GM23248 (cell line): ENCODE results near the gene NUCB1. TPM values are rescaled to one million over a fixed set of nuclear protein-coding genes. Genes with fewer than 3 reads are reported as not detected.
"Not testable (repeated sequence)": the region's sequence is repeated elsewhere in the genome, so short reads cannot be mapped to it uniquely, and the experiment has no call there.

ENCODE experiments used
- DNase-seq: peaks from one replicate; pipeline ENCODE4 v3.0.0-alpha.2; 2015
- H2AFZ ChIP-seq: fragments of 200-600 bp; sonication (generic); 2 replicates; pipeline ENCODE4 v1.6.1; 2016; ENCODE audit warnings: antibody characterized with exemption
- H3F3A ChIP-seq: fragments of 200-600 bp; sonication (generic); 2 replicates; pipeline ENCODE4 v1.6.1; 2016; ENCODE audit warnings: mild to moderate bottlenecking, antibody characterized with exemption, mixed run types; ENCODE audit not compliant: insufficient read depth
- H3K27ac ChIP-seq: fragments of 200-600 bp; sonication (generic); 2 replicates; pipeline ENCODE4 v1.5.1; 2016; ENCODE audit warnings: mild to moderate bottlenecking
- H3K27me3 ChIP-seq: fragments of 200-600 bp; sonication (generic); replicated peaks from 2 replicates; pipeline ENCODE4 v1.6.1; 2016; ENCODE audit warnings: mild to moderate bottlenecking; ENCODE audit not compliant: insufficient read depth
- H3K36me3 ChIP-seq: fragments of 200-600 bp; sonication (generic); 2 replicates; pipeline ENCODE4 v1.6.1; 2016; ENCODE audit warnings: low read depth, mild to moderate bottlenecking
- H3K4me1 ChIP-seq: fragments of 200-600 bp; sonication (generic); 2 replicates; pipeline ENCODE4 v1.6.1; 2016; ENCODE audit warnings: mild to moderate bottlenecking; ENCODE audit not compliant: insufficient read depth
- H3K4me2 ChIP-seq: fragments of 200-600 bp; sonication (generic); one replicate; pipeline ENCODE4 v1.6.1; 2016; ENCODE audit warnings: mild to moderate bottlenecking; ENCODE audit not compliant: unreplicated experiment
- H3K4me3 ChIP-seq: fragments of 200-600 bp; sonication (generic); 2 replicates; pipeline ENCODE4 v1.5.1; 2016; ENCODE audit warnings: mild to moderate bottlenecking
- H3K79me2 ChIP-seq: fragments of 200-600 bp; sonication (generic); 2 replicates; pipeline ENCODE4 v1.6.1; 2016; ENCODE audit warnings: mild to moderate bottlenecking; ENCODE audit not compliant: insufficient read depth
- H3K9ac ChIP-seq: fragments of 200-600 bp; sonication (generic); 2 replicates; pipeline ENCODE4 v1.6.1; 2016; ENCODE audit warnings: mild to moderate bottlenecking
- H3K9me2 ChIP-seq: fragments of 200-600 bp; sonication (generic); 2 replicates; pipeline ENCODE4 v1.6.1; 2016; ENCODE audit warnings: mixed run types, mild to moderate bottlenecking, moderate library complexity; ENCODE audit not compliant: insufficient read depth
- H3K9me3 ChIP-seq: fragments of 200-600 bp; sonication (generic); one replicate; pipeline ENCODE4 v1.6.1; 2017; ENCODE audit warnings: low read depth
- H4K20me1 ChIP-seq: fragments of 200-600 bp; sonication (generic); 2 replicates; pipeline ENCODE4 v1.6.0; 2016; ENCODE audit not compliant: insufficient read depth
- EZH2 ChIP-seq: fragments of 200-600 bp; sonication (generic); IDR thresholded peaks from 2 replicates; pipeline ENCODE4 v1.6.1; 2018; ENCODE audit warnings: antibody characterized with exemption, mild to moderate bottlenecking; ENCODE audit not compliant: insufficient read depth, poor library complexity, severe bottlenecking
- EZH2phosphoT487 ChIP-seq: fragments of 200-600 bp; sonication (generic); IDR thresholded peaks from 2 replicates; pipeline ENCODE4 v1.6.1; 2018; ENCODE audit warnings: antibody characterized with exemption, moderate library complexity, mild to moderate bottlenecking, low read depth; ENCODE audit not compliant: insufficient read depth
- WGBS, 2 experiments: methylation state at CpG; one replicate each; pipeline ENCODE4 v1.1.6; 2015 to 2017; ENCODE audit warnings: low lambda C conversion rate in 2 of 2, low coverage in 1 of 2; ENCODE audit errors: missing lambda C conversion rate in 2 of 2; 5-methylcytosine and 5-hydroxymethylcytosine counted together
- in situ Hi-C: fragments of 300-500 bp; cut with MboI; formaldehyde crosslinking; loops from 2 replicates; pipeline ENCODE4 v1.15.0; 2020
- polyA plus RNA-seq: library from polyadenylated mRNA; unstranded; fragments of >200 nt; fragmentation: Nextera tagmentation; extraction: Ambion mirVana; gene quantifications from 2 replicates; pipeline ENCODE4 v1.2.1, GENCODE V29; 2016
- total RNA-seq: library from RNA; depleted of rRNA; stranded (reverse); fragments of >200 nt; shearing (Covaris generic); gene quantifications from 2 replicates; pipeline ENCODE4 v1.2.3, GENCODE V29; 2014

Gene NUCB1
- total and polyA plus RNA-seq, 2 experiments from 2014 or later = 401 to 412 TPM

- peaks cover 36% of the 10 kb centered on the region; the same call in 1 of the 2 replicates for H3K36me3 ChIP-seq
Measured at GRCh38 chr19:48914181-48914580, 14.1 kb downstream of the NUCB1 start.

GRCh38 chr19:48915757-48916156, 15.6 kb downstream of the NUCB1 start:
- Histone ChIP-seq H3F3A (no peaks in the 10 kb centered on the region), H3K9me2 (no peaks in the 10 kb centered on the region), H3K36me3 (peaks cover 26% of the 10 kb centered on the region; the same call in 1 of the 2 replicates), H2AFZ (no peak overlapping the region), H3K4me1 (no peaks in the 10 kb centered on the region), H3K9ac (no peak overlapping the region), H3K4me3 (no peak overlapping the region), H3K4me2 (no peak overlapping the region), H4K20me1 (no peaks in the 10 kb centered on the region), H3K79me2 (no peaks in the 10 kb centered on the region), H3K27me3 (no peaks in the 10 kb centered on the region), H3K9me3 (no peaks in the 10 kb centered on the region), H3K27ac (no peak overlapping the region)
- in situ Hi-C loops = no loop called here
- DNase-seq = no peak
- TF ChIP-seq EZH2phosphoT487 = no peak
- TF ChIP-seq EZH2 = no peak
- 84% methylated on average over 8 of the region's 8 CpGs for WGBS, 2 experiments

More at GRCh38 chr19:48914181-48914580, 14.1 kb downstream of the NUCB1 start:
- H3K27ac ChIP-seq = no peak overlapping the region
- no peaks in the 10 kb centered on the region for H4K20me1 ChIP-seq
- in situ Hi-C loops = no loop called here
- H3K79me2 ChIP-seq = no peaks in the 10 kb centered on the region
- H3F3A ChIP-seq = no peaks in the 10 kb centered on the region
- H3K4me2 ChIP-seq = no peak overlapping the region
- DNase-seq = no peak
- 90 to 93% methylated on average over 8 of the region's 8 CpGs for WGBS, 2 experiments
- H3K9me2 ChIP-seq = no peaks in the 10 kb centered on the region
- H3K4me3 ChIP-seq = no peak overlapping the region
- no peak overlapping the region for H2AFZ ChIP-seq
- no peaks in the 10 kb centered on the region for H3K27me3 ChIP-seq
- no peaks in the 10 kb centered on the region for H3K4me1 ChIP-seq
- TF ChIP-seq EZH2phosphoT487 (no peak), EZH2 (no peak)
- no peaks in the 10 kb centered on the region for H3K9me3 ChIP-seq
- H3K9ac ChIP-seq = no peak overlapping the region

GRCh38 chr19:48918071-48918470, 18.0 kb downstream of the NUCB1 start:
- Histone ChIP-seq H3K4me1 (no peaks in the 10 kb centered on the region), H3K79me2 (no peaks in the 10 kb centered on the region), H3K27me3 (no peaks in the 10 kb centered on the region), H3K36me3 (peaks cover 12% of the 10 kb centered on the region; the same call in 1 of the 2 replicates), H3K4me3 (no peak overlapping the region), H4K20me1 (no peaks in the 10 kb centered on the region), H2AFZ (no peak overlapping the region), H3K4me2 (no peak overlapping the region), H3K9ac (no peak overlapping the region), H3K9me2 (no peaks in the 10 kb centered on the region), H3K27ac (no peak overlapping the region), H3K9me3 (no peaks in the 10 kb centered on the region), H3F3A (no peaks in the 10 kb centered on the region)
- TF ChIP-seq EZH2 = no peak
- WGBS, 2 experiments = 97 to 98% methylated on average over 6 of the region's 6 CpGs
- in situ Hi-C loops = no loop called here
- no peak for DNase-seq

GRCh38 chr19:48918801-48919247, 18.7 kb downstream of the NUCB1 start:
- TF ChIP-seq EZH2 = no peak
- no peak for TF ChIP-seq EZH2phosphoT487
- Histone ChIP-seq H2AFZ (no peak overlapping the region), H3K4me3 (no peak overlapping the region), H3K9me3 (no peaks in the 10 kb centered on the region), H3K79me2 (no peaks in the 10 kb centered on the region), H3K27ac (no peak overlapping the region), H3K4me1 (no peaks in the 10 kb centered on the region), H3K4me2 (no peak overlapping the region), H4K20me1 (no peaks in the 10 kb centered on the region), H3F3A (no peaks in the 10 kb centered on the region), H3K27me3 (no peaks in the 10 kb centered on the region), H3K36me3 (peaks cover 12% of the 10 kb centered on the region; the same call in 1 of the 2 replicates), H3K9me2 (no peaks in the 10 kb centered on the region), H3K9ac (no peak overlapping the region)
- DNase-seq = peak; percentile 44
- 83 to 84% methylated on average over 18 of the region's 18 CpGs for WGBS, 2 experiments
- in situ Hi-C loops = no loop called here

- in situ Hi-C loops, H4K20me1 ChIP-seq, H3K9ac ChIP-seq, H3K9me3 ChIP-seq, H2AFZ ChIP-seq, DNase-seq, H3K27me3 ChIP-seq, H3K27ac ChIP-seq, H3K4me3 ChIP-seq, H3K4me2 ChIP-seq, H3K4me1 ChIP-seq, H3K9me2 ChIP-seq, H3F3A ChIP-seq, H3K79me2 ChIP-seq: not testable (repeated sequence)
- WGBS, 2 experiments = 95 to 96% methylated on average over 8 of the region's 8 CpGs
- peaks cover 12% of the 10 kb centered on the region; the same call in 1 of the 2 replicates for H3K36me3 ChIP-seq
Measured at GRCh38 chr19:48919271-48919670, 19.2 kb downstream of the NUCB1 start.
